Measurements from ENCODE around the gene PSAT1.

DNA sequence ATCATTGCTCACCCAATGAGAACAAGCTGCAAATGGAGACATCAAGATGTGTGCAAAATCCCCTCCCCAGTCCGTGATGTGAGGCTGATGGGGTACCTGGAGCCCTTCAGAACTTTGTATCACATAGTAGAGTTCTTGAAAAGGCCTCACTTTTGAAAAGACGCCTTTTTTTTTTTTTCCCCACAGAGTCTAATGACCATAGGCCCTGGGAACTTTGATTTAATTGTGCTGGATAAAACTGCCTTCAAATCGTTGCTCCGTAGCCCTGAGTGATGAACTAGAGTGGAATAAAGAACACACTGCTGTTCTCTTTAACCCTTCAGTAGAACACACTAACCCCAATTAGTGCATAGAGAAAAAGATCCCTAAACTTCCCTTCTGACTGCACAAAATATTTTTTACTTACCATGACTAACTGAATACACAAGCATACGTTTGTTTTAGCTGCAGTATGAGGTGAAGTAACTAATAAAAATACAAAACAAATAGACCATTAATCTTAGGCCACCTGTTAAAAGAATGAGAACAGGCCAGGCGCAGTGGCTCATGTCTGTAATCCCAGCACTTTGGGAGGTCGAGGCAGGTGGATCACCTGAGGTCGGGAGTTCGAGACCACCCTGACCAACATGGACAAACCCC lies 15.1 kb downstream of the PSAT1 start:
- no peak for TF ChIP-seq CTCF (conservative IDR thresholded peaks at IDR 0.05; ENCODE audit: low read depth, low read length)
- TF ChIP-seq EZH2phosphoT487 (IDR thresholded peaks at IDR 0.05; ENCODE audit: borderline replicate concordance, low read length), result no peak
- no peak for TF ChIP-seq EZH2 (IDR thresholded peaks at IDR 0.05; ENCODE audit: low read length, unreplicated experiment)
